ENCODE data around the gene STX18.

- no peak for TF ChIP-seq CTCF (conservative IDR thresholded peaks at IDR 0.05 in 1 of 2, IDR thresholded peaks at IDR 0.05 in 1 of 2; ENCODE audit: low read depth in 1 of 2, low read length in 2 of 2)
- no peak for TF ChIP-seq EZH2 (IDR thresholded peaks at IDR 0.05; ENCODE audit: low read length, missing control alignments)
These were observed 95.4 kb downstream of the STX18 start for GRCh38 chr4:4446434-4446833.
